Forelimb muscle (tissue), 1 donor: ENCODE results near the gene ZNF829. TPM values are rescaled to one million over a fixed set of nuclear protein-coding genes. Genes with fewer than 3 reads are reported as not detected.

Source experiments
- DNase-seq: peaks from one replicate; pipeline ENCODE4 v3.0.0-alpha.2; 2013; ENCODE audit warnings: low read depth
- polyA plus RNA-seq: library from polyadenylated mRNA; unstranded; fragments of 120-200 nt; gene quantifications from one replicate; pipeline ENCODE4 v1.2.1, GENCODE V29; 2013; ENCODE audit not compliant: insufficient read length

ZNF829 gene
- polyA plus RNA-seq = 3.8 TPM

GRCh38 chr19:36915992-36916830 is at the start of gene ZNF829, which contains the start of gene ZNF568:
TSS of gene ZNF829 (minus strand) at chr19:36916291. CDS start at chr19:36915167, 1,124 bp downstream.
TSS of gene ZNF568 (plus strand) at chr19:36916332. CDS start at chr19:36922771, 6,439 bp downstream.
- peak; percentile 77 for DNase-seq

GRCh38 chr19:36963280-36963679 is 47.2 kb upstream of the ZNF829 start:
- no peak for DNase-seq

GRCh38 chr19:36962346-36962745 is 46.3 kb upstream of the ZNF829 start:
- DNase-seq = no peak

GRCh38 chr19:36950335-36951119 is 34.4 kb upstream of the ZNF829 start:
- no peak for DNase-seq

GRCh38 chr19:36939153-36939552 is 23.1 kb upstream of the ZNF829 start:
- DNase-seq = no peak

- no peak for DNase-seq
Observed at GRCh38 chr19:36931684-36932083, 15.6 kb upstream of the ZNF829 start.

DNA sequence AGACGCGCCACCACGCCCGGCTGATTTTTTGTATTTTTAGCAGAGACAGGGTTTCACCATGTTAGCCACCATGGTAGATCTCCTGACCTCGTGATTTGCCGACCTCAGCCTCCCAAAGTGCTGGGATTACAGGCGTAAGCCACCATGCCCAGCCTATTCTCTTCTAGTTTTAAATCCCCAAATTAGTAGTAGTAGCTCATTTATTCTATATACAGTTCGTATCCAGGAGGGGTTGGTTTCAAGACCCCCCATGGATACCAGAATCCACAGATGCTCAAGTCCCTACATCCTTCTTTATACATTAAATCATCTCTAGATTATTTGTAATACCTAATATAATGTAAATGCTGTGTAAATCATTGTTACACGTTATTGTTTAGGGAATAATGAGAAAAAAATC is 2.0 kb upstream of the ZNF829 start:
- DNase-seq = no peak

GRCh38 chr19:36916991-36917390 is 900 bp upstream of the ZNF829 start:
- DNase-seq = peak; percentile 6

DNA sequence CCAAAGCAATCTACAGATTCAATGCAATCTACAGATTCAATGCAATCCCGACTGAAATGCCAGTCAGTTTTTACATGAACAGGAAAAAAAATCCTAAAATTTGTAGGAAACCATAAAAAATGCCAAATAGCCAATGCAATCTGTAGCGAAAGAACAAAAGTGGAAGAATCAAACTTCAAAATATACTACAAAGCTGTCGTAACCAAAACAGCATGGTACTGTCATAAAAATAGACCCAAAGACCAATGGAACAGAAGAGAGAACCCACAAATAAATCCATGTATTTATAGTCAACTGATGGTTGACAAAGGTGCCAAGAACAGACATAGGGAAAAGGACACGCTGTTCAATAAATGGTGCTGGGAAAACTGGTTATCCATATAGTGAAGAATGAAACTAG is 17.7 kb downstream of the ZNF829 start:
- no peak for DNase-seq

DNA sequence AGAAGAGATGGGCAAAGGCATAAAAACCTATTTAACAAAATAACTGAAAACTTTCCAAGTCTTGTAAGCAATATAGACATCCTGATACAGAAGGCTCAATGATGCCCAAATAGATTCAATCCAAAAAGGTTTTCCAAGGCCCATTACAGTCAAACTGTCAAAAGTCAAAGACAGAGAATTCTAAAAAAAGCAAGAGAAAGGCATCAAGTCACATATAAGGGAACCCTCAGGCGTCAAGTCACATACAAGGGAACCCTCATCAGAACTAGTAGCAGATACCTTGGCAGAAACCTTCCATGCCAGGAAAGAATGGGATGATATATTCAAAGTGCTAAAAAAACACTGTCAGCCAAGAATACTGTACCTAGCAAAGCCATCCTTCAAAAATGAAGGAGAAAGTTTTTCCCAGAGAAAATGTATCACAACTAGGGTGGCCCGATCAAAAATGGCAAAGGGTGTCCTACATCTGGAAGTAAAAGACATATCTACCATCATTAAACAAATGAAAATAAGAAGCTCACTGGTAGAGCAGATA is 21.2 kb downstream of the ZNF829 start:
- no peak for DNase-seq

GRCh38 chr19:36891768-36892357 is 24.2 kb downstream of the ZNF829 start:
- DNase-seq = no peak

DNA sequence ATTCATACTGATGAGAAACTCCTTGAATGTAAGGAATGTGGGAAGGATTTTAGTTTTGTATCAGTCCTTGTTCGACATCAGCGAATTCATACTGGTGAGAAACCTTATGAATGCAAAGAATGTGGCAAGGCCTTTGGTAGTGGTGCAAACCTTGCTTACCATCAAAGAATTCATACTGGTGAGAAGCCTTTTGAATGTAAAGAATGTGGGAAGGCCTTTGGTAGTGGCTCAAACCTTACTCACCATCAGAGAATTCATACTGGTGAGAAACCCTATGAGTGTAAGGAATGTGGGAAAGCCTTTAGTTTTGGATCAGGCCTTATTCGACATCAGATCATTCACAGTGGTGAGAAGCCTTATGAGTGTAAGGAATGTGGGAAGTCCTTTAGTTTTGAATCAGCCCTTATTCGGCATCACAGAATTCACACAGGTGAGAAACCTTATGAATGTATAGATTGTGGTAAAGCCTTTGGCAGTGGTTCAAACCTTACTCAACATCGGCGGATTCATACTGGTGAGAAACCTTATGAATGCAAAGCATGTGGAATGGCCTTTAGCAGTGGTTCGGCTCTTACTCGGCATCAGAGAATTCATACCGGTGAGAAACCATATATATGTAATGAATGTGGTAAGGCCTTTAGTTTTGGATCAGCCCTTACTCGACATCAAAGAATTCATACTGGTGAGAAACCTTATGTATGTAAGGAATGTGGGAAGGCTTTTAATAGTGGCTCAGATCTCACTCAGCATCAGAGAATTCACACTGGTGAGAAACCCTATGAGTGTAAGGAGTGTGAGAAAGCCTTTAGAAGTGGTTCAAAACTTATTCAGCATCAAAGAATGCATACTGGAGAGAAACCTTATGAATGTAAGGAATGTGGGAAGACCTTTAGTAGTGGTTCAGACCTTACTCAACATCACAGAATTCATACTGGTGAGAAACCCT is 38.8 kb downstream of the ZNF829 start:
- no peak for DNase-seq

GRCh38 chr19:36851898-36852297 is 64.2 kb downstream of the ZNF829 start:
- no peak for DNase-seq

GRCh38 chr19:36850559-36851442 is 65.3 kb downstream of the ZNF829 start, which contains the start of gene ZNF345:
TSS of gene ZNF345 (plus strand) at chr19:36850876. CDS start at chr19:36876831, 25,955 bp downstream.
- DNase-seq = peak; percentile 95

GRCh38 chr19:36849701-36850558 is 66.2 kb downstream of the ZNF829 start:
- peak; percentile 82 for DNase-seq

DNA sequence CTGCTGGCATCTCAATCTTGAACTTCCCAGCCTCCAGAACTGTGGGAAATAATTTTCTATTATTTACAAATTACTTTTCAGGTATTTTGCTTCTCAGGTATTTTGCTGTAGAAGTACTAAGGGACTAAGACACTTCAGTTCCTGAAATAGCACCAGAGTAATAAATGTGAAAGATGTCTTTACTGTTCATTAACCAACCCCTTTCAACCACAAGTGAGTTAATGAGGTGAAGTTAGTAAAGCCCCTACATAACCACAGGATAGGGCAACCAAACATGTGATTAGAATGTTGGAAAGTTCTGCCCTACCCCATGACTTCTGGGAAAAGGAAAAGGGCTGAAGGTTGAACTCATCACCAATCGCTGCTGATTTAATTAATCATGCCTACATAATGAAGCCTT is 68.1 kb downstream of the ZNF829 start:
- no peak for DNase-seq

DNA sequence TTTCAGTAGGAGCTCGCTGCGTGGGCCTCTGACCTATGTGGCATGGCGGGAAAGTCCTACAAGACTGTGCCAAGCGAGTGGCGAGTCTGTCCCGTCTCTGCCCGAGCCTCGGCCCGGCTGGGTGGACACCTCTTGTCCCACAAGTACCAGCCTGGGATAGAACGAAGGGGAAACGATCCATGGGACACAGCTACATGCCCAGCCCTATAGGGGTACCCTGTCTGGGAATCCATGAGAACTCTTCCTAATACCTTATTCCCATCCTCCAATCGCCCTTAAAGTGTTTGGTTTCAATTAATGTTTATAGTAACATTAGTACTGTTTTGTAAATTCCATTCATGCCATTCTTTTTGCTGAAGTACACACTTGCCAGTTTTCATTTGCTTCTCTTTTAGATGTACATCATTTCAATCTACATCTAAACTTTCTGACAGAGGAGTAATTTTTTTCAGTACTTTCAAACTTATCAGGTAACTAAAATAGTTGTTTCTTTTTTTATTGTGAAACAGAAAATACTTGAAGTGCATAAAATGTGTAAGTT is 77.2 kb downstream of the ZNF829 start:
- no peak for DNase-seq
